Vagina (tissue), 2 donors: Measurements from ENCODE around the gene STAT5A. TPM values are rescaled to one million over a fixed set of nuclear protein-coding genes. Genes with fewer than 3 reads are reported as not detected.

Experiments
- DNase-seq, 2 donors: peaks; one replicate each; pipeline ENCODE4 v3.0.0-alpha.2; 2017; ENCODE audit errors: extremely low spot score in 2 of 2
- H3K27ac ChIP-seq: fragments of 200-600 bp; sonication (generic); one replicate; pipeline ENCODE4 v1.5.1; 2019
- H3K27me3 ChIP-seq: fragments of 200-600 bp; sonication (generic); one replicate; pipeline ENCODE4 v1.5.1; 2019
- H3K36me3 ChIP-seq, 2 donors: fragments of 200-600 bp; sonication (generic); one replicate each; pipeline ENCODE4 v1.5.1; 2017 to 2019
- H3K4me1 ChIP-seq: fragments of 200-600 bp; sonication (generic); one replicate; pipeline ENCODE4 v1.5.1; 2019
- H3K4me3 ChIP-seq, 2 donors: fragments of 200-600 bp; sonication (generic); 1 replicate in 1 of 2; 2 replicates in 1 of 2; pipeline ENCODE4 v1.5.1; 2016 to 2019
- H3K9me3 ChIP-seq: fragments of 200-600 bp; sonication (generic); one replicate; pipeline ENCODE4 v1.5.1; 2019
- CTCF ChIP-seq, 3 experiments: fragments of 450-650 bp in 2 of 3; fragments of 200-600 bp in 1 of 3; sonication (generic) in 1 of 3; IDR thresholded peaks; one replicate each; pipeline ENCODE4 v1.5.1; 2017 to 2019; ENCODE audit warnings: antibody characterized with exemption in 3 of 3, mild to moderate bottlenecking in 2 of 3, moderate library complexity in 2 of 3
- POLR2A ChIP-seq, 2 donors: fragments of 450-650 bp; IDR thresholded peaks; one replicate each; pipeline ENCODE4 v1.6.1; 2017; ENCODE audit warnings: antibody characterized with exemption in 2 of 2, mild to moderate bottlenecking in 2 of 2, moderate library complexity in 2 of 2
- POLR2AphosphoS5 ChIP-seq, 2 donors: sonication (generic); formaldehyde crosslinking; IDR thresholded peaks; one replicate each; pipeline ENCODE4 v1.9.0; 2017; ENCODE audit warnings: antibody characterized with exemption in 2 of 2, mild to moderate bottlenecking in 2 of 2, low read depth in 1 of 2; ENCODE audit not compliant: insufficient read depth in 1 of 2
- intact Hi-C: fragments of 100-400 bp; cut with DNase I; formaldehyde crosslinking; loops from one replicate; pipeline ENCODE4 v1.15.1; 2023
- total RNA-seq: library from RNA; depleted of rRNA; stranded (reverse); fragments of >200 nt; gene quantifications from one replicate; pipeline ENCODE4 v1.2.3, GENCODE V29; 2016

STAT5A gene
- total RNA-seq, 1 donor from 2014 or later: 38.3 TPM

- TF ChIP-seq CTCF (IDR thresholded peaks at IDR 0.05): no peak
- TF ChIP-seq POLR2A (IDR thresholded peaks at IDR 0.05): no peak
- TF ChIP-seq POLR2AphosphoS5 (IDR thresholded peaks at IDR 0.05; ENCODE audit: insufficient read depth in 1 of 2, low read depth in 1 of 2): no peak
- Histone ChIP-seq H3K4me3 (no peak overlapping the region), H3K27me3 (no peaks in the 10 kb centered on the region), H3K9me3 (no peaks in the 10 kb centered on the region), H3K4me1 (no peaks in the 10 kb centered on the region), H3K27ac (no peak overlapping the region), H3K36me3 (peaks cover 0 to 90% of the 10 kb centered on the region in 2 donors)
- intact Hi-C loops: no loop called here
- no peak for DNase-seq
Measured at GRCh38 chr17:42338427-42338985, 50.2 kb downstream of the STAT5A start.

GRCh38 chr17:42339221-42339620, 50.9 kb downstream of the STAT5A start:
- Histone ChIP-seq H3K27ac (no peak overlapping the region), H3K36me3 (peaks cover 0 to 90% of the 10 kb centered on the region in 2 donors), H3K9me3 (no peaks in the 10 kb centered on the region), H3K4me1 (no peaks in the 10 kb centered on the region), H3K27me3 (no peaks in the 10 kb centered on the region), H3K4me3 (no peak overlapping the region)
- TF ChIP-seq POLR2A (IDR thresholded peaks at IDR 0.05) (no peak), POLR2AphosphoS5 (IDR thresholded peaks at IDR 0.05; ENCODE audit: insufficient read depth in 1 of 2, low read depth in 1 of 2) (no peak)
- DNase-seq: no peak
- intact Hi-C loops: no loop called here

GRCh38 chr17:42340691-42341127, 52.4 kb downstream of the STAT5A start:
- no peak for TF ChIP-seq POLR2AphosphoS5 (IDR thresholded peaks at IDR 0.05; ENCODE audit: insufficient read depth in 1 of 2, low read depth in 1 of 2)
- TF ChIP-seq CTCF (IDR thresholded peaks at IDR 0.05): no peak
- no peak for TF ChIP-seq POLR2A (IDR thresholded peaks at IDR 0.05)
- H3K4me1 ChIP-seq: no peaks in the 10 kb centered on the region
- DNase-seq: no peak
- H3K27me3 ChIP-seq: no peaks in the 10 kb centered on the region
- no peak overlapping the region for H3K4me3 ChIP-seq
- H3K27ac ChIP-seq: no peak overlapping the region
- intact Hi-C loops: no loop called here
- no peaks in the 10 kb centered on the region for H3K9me3 ChIP-seq
- H3K36me3 ChIP-seq: peaks cover 5 to 89% of the 10 kb centered on the region in 2 donors

GRCh38 chr17:42341568-42341967, 53.3 kb downstream of the STAT5A start:
- intact Hi-C loops: no loop called here
- Histone ChIP-seq H3K4me1 (peaks cover 6% of the 10 kb centered on the region), H3K27me3 (no peaks in the 10 kb centered on the region), H3K36me3 (peaks cover 5 to 87% of the 10 kb centered on the region in 2 donors), H3K4me3 (no peak overlapping the region), H3K9me3 (no peaks in the 10 kb centered on the region), H3K27ac (no peak overlapping the region)
- DNase-seq: no peak
- TF ChIP-seq POLR2AphosphoS5 (IDR thresholded peaks at IDR 0.05; ENCODE audit: insufficient read depth in 1 of 2, low read depth in 1 of 2): no peak
- no peak for TF ChIP-seq POLR2A (IDR thresholded peaks at IDR 0.05)
- TF ChIP-seq CTCF (IDR thresholded peaks at IDR 0.05): no peak

- Histone ChIP-seq H3K9me3 (no peaks in the 10 kb centered on the region), H3K4me1 (peaks cover 13% of the 10 kb centered on the region), H3K27ac (no peak overlapping the region), H3K27me3 (no peaks in the 10 kb centered on the region), H3K36me3 (peaks cover 5 to 79% of the 10 kb centered on the region in 2 donors), H3K4me3 (no peak overlapping the region)
- TF ChIP-seq CTCF (IDR thresholded peaks at IDR 0.05) (no peak), POLR2A (IDR thresholded peaks at IDR 0.05) (no peak), POLR2AphosphoS5 (IDR thresholded peaks at IDR 0.05; ENCODE audit: insufficient read depth in 1 of 2, low read depth in 1 of 2) (no peak)
- intact Hi-C loops: no loop called here
- no peak for DNase-seq
Measured at GRCh38 chr17:42342242-42343008, 54.1 kb downstream of the STAT5A start.
